Activated gamma-delta T cell (primary cell): ENCODE data around the gene ADIPOQ.
"Not testable (repeated sequence)": the region's sequence is repeated elsewhere in the genome, so short reads cannot be mapped to it uniquely, and the experiment has no call there.

ENCODE experiments used
- DNase-seq: peaks from one replicate; lab custom pipeline; 2025; lab: John Stamatoyannopoulos, UW

The ADIPOQ gene

GRCh38 chr3:186826410-186826975 lies 16.0 kb upstream of the ADIPOQ start:
- no peak for DNase-seq

DNA sequence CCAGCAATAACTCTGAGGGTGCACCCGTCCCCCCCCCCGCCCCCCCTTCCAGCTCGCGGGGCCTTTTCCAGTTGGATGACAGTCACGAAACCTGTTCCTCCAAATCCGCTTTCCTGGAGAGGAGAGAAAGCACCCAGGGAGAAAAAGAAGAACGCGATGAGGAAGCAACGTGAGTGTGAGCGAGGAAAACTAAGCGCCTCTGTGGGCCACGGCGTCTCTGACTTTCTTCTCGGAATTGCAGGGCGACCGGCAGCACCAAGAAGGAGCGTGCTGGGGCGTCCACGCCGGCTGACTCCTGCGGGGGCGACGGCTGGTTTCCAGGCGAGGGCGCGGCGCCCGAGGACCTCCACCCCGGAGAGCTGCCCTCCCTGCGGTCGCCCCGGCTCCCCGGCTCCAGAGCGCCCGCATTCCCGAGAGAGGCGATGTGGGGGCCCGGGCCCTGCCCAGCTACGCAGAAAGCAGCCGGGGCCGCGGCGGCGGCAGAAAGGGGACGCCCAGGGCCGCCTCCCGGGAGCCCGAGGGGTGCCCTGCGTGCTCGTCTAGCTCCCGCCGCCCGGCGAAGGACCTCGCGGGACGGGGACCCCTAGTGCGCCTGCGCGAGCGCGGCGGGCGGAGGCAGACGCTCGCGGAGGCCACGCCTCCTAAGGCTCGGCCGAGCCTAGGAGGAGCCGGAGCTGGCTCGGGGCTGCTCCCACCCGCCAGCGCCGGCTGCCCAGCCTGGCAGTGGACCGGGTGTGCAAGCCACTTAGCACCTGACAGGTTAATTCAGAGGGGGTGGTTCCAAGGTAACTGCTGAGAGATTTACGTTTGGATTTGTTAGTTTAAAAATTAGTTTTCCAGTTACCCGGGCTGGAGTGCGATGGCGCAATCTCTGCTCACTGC lies 15.3 kb upstream of the ADIPOQ start:
- DNase-seq: peak; percentile 80

GRCh38 chr3:186828340-186828739 lies 14.2 kb upstream of the ADIPOQ start:
- DNase-seq: no peak

- no peak for DNase-seq
Measured at GRCh38 chr3:186831798-186832197, 10.7 kb upstream of the ADIPOQ start.

DNA sequence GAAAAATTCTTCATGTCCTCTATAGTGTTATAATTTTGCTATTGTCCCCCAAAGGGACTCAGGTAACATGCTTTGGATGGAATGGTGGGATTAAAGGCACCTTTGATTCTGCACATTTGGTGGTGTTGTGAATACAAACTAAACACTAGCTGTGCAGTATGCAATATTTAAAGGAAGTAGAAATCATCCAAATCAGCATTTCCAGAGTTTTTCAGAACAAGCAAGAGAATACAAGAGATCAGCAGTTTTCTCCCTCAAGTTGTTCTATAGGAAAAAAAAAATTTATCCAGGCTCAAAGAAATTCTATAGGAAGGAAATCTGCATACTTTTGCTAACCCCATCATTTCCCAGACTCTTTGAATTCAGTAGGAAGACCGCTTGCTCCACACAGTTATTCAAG lies 10.2 kb upstream of the ADIPOQ start:
- no peak for DNase-seq

- DNase-seq: no peak
Measured at GRCh38 chr3:186839874-186840641, 2.5 kb upstream of the ADIPOQ start.

- DNase-seq: no peak
Measured at GRCh38 chr3:186841620-186842019, 890 bp upstream of the ADIPOQ start.

- DNase-seq: no peak
Measured at GRCh38 chr3:186843039-186843432, 526 bp downstream of the ADIPOQ start.

- DNase-seq: no peak
Measured at GRCh38 chr3:186844908-186845307, 2.4 kb downstream of the ADIPOQ start.

GRCh38 chr3:186845756-186846155 lies 3.2 kb downstream of the ADIPOQ start:
- no peak for DNase-seq

- DNase-seq: no peak
Measured at GRCh38 chr3:186847437-186847836, 4.9 kb downstream of the ADIPOQ start.

DNA sequence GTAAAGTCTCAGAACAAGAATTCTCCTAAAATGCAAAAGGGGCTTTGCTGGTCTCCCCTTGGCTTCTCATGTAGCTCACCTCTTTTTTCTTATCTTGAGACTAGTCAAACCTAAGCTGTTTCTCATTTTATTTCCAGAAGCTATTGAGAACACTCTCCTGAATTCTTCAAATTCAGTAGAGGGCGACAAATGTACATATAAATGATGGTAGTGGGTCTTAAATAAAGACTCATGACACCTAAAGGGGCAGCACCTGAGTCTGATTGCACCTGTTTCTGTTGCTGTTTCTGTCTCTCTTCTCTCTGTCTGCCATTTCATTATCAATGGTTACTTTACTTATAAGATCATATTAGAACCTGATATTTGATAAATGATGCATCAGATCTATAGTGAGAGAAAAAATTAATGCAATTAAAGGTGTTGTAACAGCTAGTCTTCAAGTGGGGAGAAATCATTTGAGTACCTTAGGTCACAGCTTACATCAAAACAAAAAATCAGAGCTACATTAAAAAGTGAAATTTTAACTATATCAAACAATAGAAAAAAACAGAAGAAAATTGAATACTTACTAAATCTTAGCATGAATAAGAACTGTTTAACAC lies 7.0 kb downstream of the ADIPOQ start:
- DNase-seq: no peak

DNA sequence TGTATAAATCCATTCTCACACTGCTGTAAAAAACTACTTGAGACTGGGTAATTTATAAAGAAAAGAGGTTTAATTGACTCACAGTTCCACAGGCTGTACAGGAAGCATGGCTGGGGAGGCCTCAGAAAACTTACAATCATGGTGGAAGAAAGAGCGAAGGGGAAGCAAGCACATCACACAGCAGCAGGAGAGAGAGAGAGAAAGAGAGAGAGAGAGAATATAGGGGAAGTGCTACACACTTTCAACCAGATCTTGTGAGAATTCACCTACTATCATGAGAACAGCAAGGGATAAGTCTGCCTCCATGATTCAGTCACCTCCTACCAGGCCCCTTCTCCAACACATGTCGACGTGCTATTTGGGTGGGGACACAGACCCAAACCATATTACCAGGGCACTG lies 9.3 kb downstream of the ADIPOQ start:
- not testable (repeated sequence) for DNase-seq

DNA sequence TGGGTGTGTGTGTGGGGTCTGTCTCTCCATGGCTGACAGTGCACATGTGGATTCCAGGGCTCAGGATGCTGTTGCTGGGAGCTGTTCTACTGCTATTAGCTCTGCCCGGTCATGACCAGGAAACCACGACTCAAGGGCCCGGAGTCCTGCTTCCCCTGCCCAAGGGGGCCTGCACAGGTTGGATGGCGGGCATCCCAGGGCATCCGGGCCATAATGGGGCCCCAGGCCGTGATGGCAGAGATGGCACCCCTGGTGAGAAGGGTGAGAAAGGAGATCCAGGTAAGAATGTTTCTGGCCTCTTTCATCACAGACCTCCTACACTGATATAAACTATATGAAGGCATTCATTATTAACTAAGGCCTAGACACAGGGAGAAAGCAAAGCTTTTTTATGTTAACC lies 10.5 kb downstream of the ADIPOQ start:
- DNase-seq: no peak

DNA sequence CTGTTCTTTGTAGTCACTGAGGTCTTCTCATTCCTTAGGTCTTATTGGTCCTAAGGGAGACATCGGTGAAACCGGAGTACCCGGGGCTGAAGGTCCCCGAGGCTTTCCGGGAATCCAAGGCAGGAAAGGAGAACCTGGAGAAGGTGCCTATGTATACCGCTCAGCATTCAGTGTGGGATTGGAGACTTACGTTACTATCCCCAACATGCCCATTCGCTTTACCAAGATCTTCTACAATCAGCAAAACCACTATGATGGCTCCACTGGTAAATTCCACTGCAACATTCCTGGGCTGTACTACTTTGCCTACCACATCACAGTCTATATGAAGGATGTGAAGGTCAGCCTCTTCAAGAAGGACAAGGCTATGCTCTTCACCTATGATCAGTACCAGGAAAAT lies 11.6 kb downstream of the ADIPOQ start:
- no peak for DNase-seq

GRCh38 chr3:186854954-186855353 lies 12.4 kb downstream of the ADIPOQ start:
- DNase-seq: no peak

GRCh38 chr3:186857743-186858142 lies 15.2 kb downstream of the ADIPOQ start:
- DNase-seq: no peak

- DNase-seq: not testable (repeated sequence)
Measured at GRCh38 chr3:186865215-186865853, 22.8 kb downstream of the ADIPOQ start.

- DNase-seq: not testable (repeated sequence)
Measured at GRCh38 chr3:186866095-186866494, 23.6 kb downstream of the ADIPOQ start.

GRCh38 chr3:186869253-186870100 lies 27.0 kb downstream of the ADIPOQ start:
- DNase-seq: no peak
